SK-N-DZ (cell line): ENCODE measurements around the gene SLC38A10.
A peak's percentile ranks its signal among the peaks of the same experiment; 100 is the strongest.
"Not testable (repeated sequence)": the region's sequence is repeated elsewhere in the genome, so short reads cannot be mapped to it uniquely, and the experiment has no call there.

Experiments
- DNase-seq: peaks from one replicate; pipeline ENCODE4 v3.0.0-alpha.2; 2015; ENCODE audit warnings: low spot score

SLC38A10 gene

GRCh38 chr17:81231121-81231645 is 63.9 kb downstream of the SLC38A10 start:
- DNase-seq = no peak

- no peak for DNase-seq
Observed at GRCh38 chr17:81230043-81230820, 64.9 kb downstream of the SLC38A10 start.

- DNase-seq = no peak
Observed at GRCh38 chr17:81229666-81229920, 65.5 kb downstream of the SLC38A10 start.

- no peak for DNase-seq
Observed at GRCh38 chr17:81228834-81229665, 66.1 kb downstream of the SLC38A10 start.

GRCh38 chr17:81228420-81228819 is 66.7 kb downstream of the SLC38A10 start:
- no peak for DNase-seq

- not testable (repeated sequence) for DNase-seq
Observed at GRCh38 chr17:81227630-81228029, 67.5 kb downstream of the SLC38A10 start.

GRCh38 chr17:81223762-81224130 is 71.4 kb downstream of the SLC38A10 start:
- no peak for DNase-seq

- peak; percentile 99 for DNase-seq
Observed at GRCh38 chr17:81222906-81223761, 72.0 kb downstream of the SLC38A10 start, which contains the start of gene CEP131. Gene CEP131, minus strand, starts transcription at chr17:81222965. Its CDS starts 2,909 bp downstream, at chr17:81220056.

GRCh38 chr17:81222620-81222905 is 72.5 kb downstream of the SLC38A10 start:
- DNase-seq = no peak

- no peak for DNase-seq
Observed at GRCh38 chr17:81221842-81222619, 73.1 kb downstream of the SLC38A10 start.

- DNase-seq = no peak
Observed at GRCh38 chr17:81221371-81221841, 73.7 kb downstream of the SLC38A10 start.

GRCh38 chr17:81219476-81220180 is 75.5 kb downstream of the SLC38A10 start:
- DNase-seq = no peak

GRCh38 chr17:81218991-81219390 is 76.1 kb downstream of the SLC38A10 start:
- DNase-seq = no peak

- DNase-seq = no peak
Observed at GRCh38 chr17:81218459-81218858, 76.6 kb downstream of the SLC38A10 start.

GRCh38 chr17:81217491-81217890 is 77.6 kb downstream of the SLC38A10 start:
- no peak for DNase-seq

GRCh38 chr17:81213978-81214377 is 81.1 kb downstream of the SLC38A10 start:
- DNase-seq = no peak

- DNase-seq = no peak
Observed at GRCh38 chr17:81212365-81212764, 82.7 kb downstream of the SLC38A10 start.

- DNase-seq = no peak
Observed at GRCh38 chr17:81210868-81211267, 84.2 kb downstream of the SLC38A10 start.

- DNase-seq = no peak
Observed at GRCh38 chr17:81210466-81210865, 84.6 kb downstream of the SLC38A10 start.

GRCh38 chr17:81209141-81209540 is 86.0 kb downstream of the SLC38A10 start:
- DNase-seq = no peak
